A549 (cell line): Measurements from ENCODE around the gene KCTD19. TPM values are rescaled to one million over a fixed set of nuclear protein-coding genes. Genes with fewer than 3 reads are reported as not detected.

Source experiments
- ATAC-seq, 2 experiments: fragments of 200-7000 bp in 1 of 2; fragments of >200 bp in 1 of 2; cut with Nextera tagmentation in 1 of 2; cut with Tn5 transposase in 1 of 2; 3 replicates each; pipeline versions ENCODE4 v1.8.0 to v1.9.1; 2018 to 2020; ENCODE audit warnings: mild to moderate bottlenecking in 1 of 2, moderate library complexity in 1 of 2
- CTCF ChIA-PET: fragments of 300-600 bp; sonication (Branson Sonifier 250); formaldehyde crosslinking; extraction: SDS; loops from one replicate; lab custom pipeline; 2021; ENCODE audit warnings: antibody characterized with exemption, inconsistent platforms; lab: Yijun Ruan, JAX
- POLR2A ChIA-PET: fragments of 350-600 bp; formaldehyde crosslinking; extraction: SDS; loops from one replicate; lab custom pipeline; 2021; ENCODE audit warnings: antibody characterized with exemption, inconsistent platforms; lab: Yijun Ruan, JAX
- DNase-seq, 2 experiments: peaks; one replicate each; pipeline versions ENCODE4 v3.0.0 to v3.0.0-alpha.2; 2011 to 2016; ENCODE audit warnings: low read depth in 1 of 2, low spot score in 1 of 2
- FAIRE-seq: peaks from 2 replicates; lab custom pipeline; 2011; peaks lifted over from hg19 to GRCh38; lab: Jason Lieb, UNC
- H3K27ac ChIP-seq, 2 experiments: fragments of >200 bp; sonication (Bioruptor Twin); formaldehyde crosslinking; 3 replicates each; pipeline ENCODE4 v1.5.1; 2016 to 2017
- H3K4me1 ChIP-seq: fragments of >200 bp; sonication (Bioruptor Twin); formaldehyde crosslinking; 3 replicates; pipeline ENCODE4 v1.6.1; 2016
- H3K4me2 ChIP-seq: fragments of >200 bp; sonication (Bioruptor Twin); formaldehyde crosslinking; 3 replicates; pipeline ENCODE4 v1.6.1; 2016
- H3K4me3 ChIP-seq: fragments of >200 bp; sonication (Bioruptor Twin); formaldehyde crosslinking; 3 replicates; pipeline ENCODE4 v1.5.1; 2016
- H3K9me3 ChIP-seq: fragments of >200 bp; sonication (Bioruptor Twin); formaldehyde crosslinking; 3 replicates; pipeline ENCODE4 v1.6.1; 2016
- BCL3 ChIP-seq: fragments of >200 bp; sonication (Bioruptor Twin); formaldehyde crosslinking; IDR thresholded peaks from 3 replicates; pipeline ENCODE4 v1.6.1; 2016
- CBX2 ChIP-seq: fragments of 200-600 bp; sonication (generic); IDR thresholded peaks from 2 replicates; pipeline ENCODE4 v1.6.1; 2016; ENCODE audit warnings: low read depth, mild to moderate bottlenecking, borderline replicate concordance
- CEBPB ChIP-seq, 2 experiments: fragments of >200 bp in 1 of 2; sonication (Bioruptor Twin) in 1 of 2; formaldehyde crosslinking in 1 of 2; IDR thresholded peaks; 2 replicates each; pipeline ENCODE4 v1.6.1; 2012 to 2016
- E2F6 ChIP-seq: IDR thresholded peaks from 2 replicates; pipeline ENCODE4 v1.6.1; 2012; ENCODE audit warnings: low read depth, borderline replicate concordance
- EHF ChIP-seq: fragments of 250-450 bp; sonication (Bioruptor Pico); IDR thresholded peaks from 2 replicates; pipeline ENCODE4 v1.5.0; 2020; ENCODE audit warnings: mild to moderate bottlenecking
- FOSB ChIP-seq: fragments of 250-450 bp; sonication (Bioruptor Pico); IDR thresholded peaks from 2 replicates; pipeline ENCODE4 v1.5.0; 2020; ENCODE audit warnings: mild to moderate bottlenecking, moderate library complexity
- FOSL2 ChIP-seq, 2 experiments: fragments of 450-650 bp in 1 of 2; fragments of >200 bp in 1 of 2; sonication (Bioruptor Twin) in 1 of 2; formaldehyde crosslinking; IDR thresholded peaks; 2 replicates each; pipeline versions ENCODE4 v1.5.0 to v1.6.1; 2016 to 2020; ENCODE audit warnings: mild to moderate bottlenecking in 1 of 2, moderate library complexity in 1 of 2
- HDAC2 ChIP-seq: fragments of 200-600 bp; sonication (generic); IDR thresholded peaks from 2 replicates; pipeline ENCODE4 v1.6.1; 2016
- HEYL ChIP-seq: fragments of 250-450 bp; sonication (Bioruptor Pico); IDR thresholded peaks from 2 replicates; pipeline ENCODE4 v1.8.0; 2021; ENCODE audit warnings: mild to moderate bottlenecking, moderate library complexity
- HOXA7 ChIP-seq: fragments of 250-450 bp; sonication (Bioruptor Pico); IDR thresholded peaks from 2 replicates; pipeline ENCODE4 v1.5.0; 2020; ENCODE audit warnings: mild to moderate bottlenecking, moderate library complexity
- KDM1A ChIP-seq: fragments of 200-600 bp; sonication (generic); IDR thresholded peaks from 2 replicates; pipeline ENCODE4 v1.6.1; 2016; ENCODE audit warnings: low read depth, mild to moderate bottlenecking
- KDM5A ChIP-seq: fragments of 200-600 bp; sonication (generic); IDR thresholded peaks from 2 replicates; pipeline ENCODE4 v1.6.1; 2016; ENCODE audit warnings: antibody characterized with exemption, mild to moderate bottlenecking
- MYC ChIP-seq: IDR thresholded peaks from 2 replicates; pipeline ENCODE4 v1.6.1; 2012; ENCODE audit warnings: mild to moderate bottlenecking, inconsistent platforms, low read length, improper control_type of control experiment, borderline replicate concordance
- NR3C1 ChIP-seq: fragments of >200 bp; sonication (Bioruptor Twin); formaldehyde crosslinking; IDR thresholded peaks from 3 replicates; pipeline ENCODE4 v1.6.1; 2017
- PHF8 ChIP-seq: fragments of 200-600 bp; sonication (generic); IDR thresholded peaks from 2 replicates; pipeline ENCODE4 v1.6.1; 2016; ENCODE audit warnings: low read depth, mild to moderate bottlenecking, antibody characterized with exemption, moderate library complexity, borderline replicate concordance
- REST ChIP-seq: fragments of 200-600 bp; sonication (generic); IDR thresholded peaks from 2 replicates; pipeline ENCODE4 v1.6.1; 2016; ENCODE audit warnings: antibody characterized with exemption, mild to moderate bottlenecking, moderate library complexity
- SREBF2 ChIP-seq: fragments of 450-650 bp; IDR thresholded peaks from 2 replicates; pipeline ENCODE4 v1.6.1; 2014; ENCODE audit warnings: mild to moderate bottlenecking, moderate library complexity
- TP53 ChIP-seq: fragments of 250-450 bp; sonication (Bioruptor Pico); IDR thresholded peaks from 2 replicates; pipeline ENCODE4 v1.5.0; 2021; ENCODE audit warnings: mild to moderate bottlenecking, moderate library complexity
- USF2 ChIP-seq: fragments of 450-650 bp; IDR thresholded peaks from 2 replicates; pipeline ENCODE4 v1.6.1; 2014; ENCODE audit warnings: antibody characterized with exemption
- WGBS: methylation state at CpG from one replicate; pipeline ENCODE4 v1.1.6; 2017; ENCODE audit errors: missing lambda C conversion rate; 5-methylcytosine and 5-hydroxymethylcytosine counted together
- polyA plus RNA-seq, 4 experiments: library from polyadenylated mRNA; depleted of rRNA in 3 of 4; stranded (reverse); fragments of >200 nt; fragmentation: RNase III in 1 of 4; extraction: RNeasy Plus Mini Kit Qiagen cat#74134 plus additional on column Dnase treatment in 1 of 4; gene quantifications; 2 replicates in 3 of 4; 3 replicates in 1 of 4; pipeline ENCODE4 v1.2.3, GENCODE V29; 2011 to 2017

The KCTD19 gene
- polyA plus RNA-seq, 2 of the 4 experiments (the other 2 are of a cell fraction): 0.57 to 1.1 TPM

- Histone ChIP-seq H3K9me3 (no peaks in the 10 kb centered on the region), H3K27ac (peak overlapping the region; percentile 91 to 98), H3K4me3 (peak overlapping the region; percentile 74; the same call in 1 of the 3 replicates), H3K4me1 (peaks cover 72% of the 10 kb centered on the region), H3K4me2 (peak overlapping the region; percentile 97)
- no peak for TF ChIP-seq HEYL (CRISPR knock-in tag)
- TF ChIP-seq FOSL2 (IDR thresholded peaks at IDR 0.05): no peak
- peak; percentile 64; the same call in 1 of the 2 replicates for TF ChIP-seq FOSL2 (CRISPR knock-in tag; IDR thresholded peaks at IDR 0.05)
- CTCF ChIA-PET: interaction anchor here (0.6 to 9.7 kb wide), 15 partner anchors 11 to 266 kb away, joined by 3 to 138 read pairs (median 4); partner anchors contain the start of gene TMEM208
- DNase-seq: peak; percentile 80 to 82
- WGBS: 7% methylated on average over 5 of the region's 5 CpGs
- FAIRE-seq: no peak
- POLR2A ChIA-PET: interaction anchor here (1.0 to 2.0 kb wide), 3 partner anchors 17 to 71 kb away, joined by 3 to 12 read pairs (median 3); partner anchors contain the start of gene TMEM208
- ATAC-seq: peak; percentile 23 to 41
Observed at GRCh38 chr16:67244387-67245185, 82.0 kb downstream of the KCTD19 start.

GRCh38 chr16:67243481-67243880 lies 83.1 kb downstream of the KCTD19 start:
- FAIRE-seq: no peak
- TF ChIP-seq TP53 (no peak), E2F6 (no peak), BCL3 (no peak), FOSB (CRISPR knock-in tag) (no peak), SREBF2 (no peak), EHF (CRISPR knock-in tag) (no peak), NR3C1 (no peak), USF2 (no peak), HOXA7 (CRISPR knock-in tag) (no peak), KDM1A (no peak), KDM5A (no peak), REST (no peak), HDAC2 (no peak), HEYL (CRISPR knock-in tag) (no peak), CEBPB (IDR thresholded peaks at IDR 0.05) (no peak), CBX2 (no peak), MYC (no peak), PHF8 (no peak)
- H3K9me3 ChIP-seq: no peaks in the 10 kb centered on the region
- ATAC-seq: no peak
- POLR2A ChIA-PET: interaction anchor here (1.0 to 2.0 kb wide), 2 partner anchors 16 to 70 kb away, joined by 3 to 12 read pairs; partner anchors contain the start of gene TMEM208
- peak overlapping the region; percentile 97 for H3K4me2 ChIP-seq
- DNase-seq: no peak
- peaks cover 66% of the 10 kb centered on the region for H3K4me1 ChIP-seq
- H3K4me3 ChIP-seq: no peak overlapping the region
- 91% methylated on average over 4 of the region's 4 CpGs for WGBS
- H3K27ac ChIP-seq: peak overlapping the region; percentile 91 to 98
- CTCF ChIA-PET: interaction anchor here (0.5 to 9.7 kb wide), 8 partner anchors 10 to 265 kb away, joined by 3 to 138 read pairs (median 4); partner anchors contain the start of gene TMEM208
